HG02870 (cell line): ENCODE measurements around the gene ULK1.
A peak's percentile ranks its signal among the peaks of the same experiment; 100 is the strongest.
"Not testable (repeated sequence)": the region's sequence is repeated elsewhere in the genome, so short reads cannot be mapped to it uniquely, and the experiment has no call there.

Source experiments
- ATAC-seq: cut with Tn5 transposase; IDR thresholded peaks from one replicate; pipeline ENCODE4 v1.9.1; 2021; ENCODE audit warnings: mild to moderate bottlenecking, moderate library complexity; ENCODE audit not compliant: unreplicated experiment

ULK1 gene

DNA sequence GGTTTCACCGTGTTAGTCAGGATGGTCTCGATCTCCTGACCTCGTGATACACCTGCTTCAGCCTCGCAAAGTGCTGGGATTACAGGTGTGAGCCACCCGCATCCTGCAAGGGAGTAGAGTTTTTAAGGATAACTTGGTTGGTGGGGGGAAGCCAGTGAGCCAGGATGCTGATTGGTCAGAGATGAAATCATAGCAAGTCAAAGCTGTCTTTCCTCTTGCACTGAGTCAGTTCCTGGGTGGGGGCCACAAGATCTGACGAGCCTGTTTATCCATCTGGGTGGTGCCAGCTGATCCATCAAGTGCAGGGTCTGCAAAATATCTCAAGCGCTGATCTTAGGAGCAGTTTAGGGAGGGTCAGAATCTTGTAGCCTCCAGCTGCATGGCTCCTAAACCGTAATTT lies 9.3 kb upstream of the ULK1 start:
- not testable (repeated sequence) for ATAC-seq

DNA sequence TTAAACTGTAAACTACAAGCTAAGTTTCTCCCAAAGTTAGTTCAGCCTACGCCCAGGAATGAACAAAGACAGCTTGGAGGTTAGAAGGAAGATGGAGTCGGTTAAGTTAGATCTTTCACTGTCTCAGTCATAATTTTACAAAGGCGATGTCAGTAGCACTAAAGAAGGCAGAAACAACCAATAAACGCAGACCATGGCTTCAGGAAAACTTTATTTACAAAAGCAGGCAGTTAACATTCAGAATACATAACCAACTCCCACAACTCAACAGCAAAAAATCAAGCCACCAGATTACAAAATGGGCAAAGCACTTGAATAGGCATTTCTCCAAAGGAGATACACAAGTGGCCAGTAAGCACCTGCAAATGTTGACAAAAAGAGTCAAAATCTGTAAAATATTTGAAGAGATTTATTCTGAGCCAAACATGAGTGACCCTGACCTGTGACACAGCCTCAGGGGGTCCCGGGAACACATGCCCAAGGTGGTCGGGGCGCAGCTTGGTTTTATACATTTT lies 8.8 kb upstream of the ULK1 start:
- ATAC-seq = no peak

DNA sequence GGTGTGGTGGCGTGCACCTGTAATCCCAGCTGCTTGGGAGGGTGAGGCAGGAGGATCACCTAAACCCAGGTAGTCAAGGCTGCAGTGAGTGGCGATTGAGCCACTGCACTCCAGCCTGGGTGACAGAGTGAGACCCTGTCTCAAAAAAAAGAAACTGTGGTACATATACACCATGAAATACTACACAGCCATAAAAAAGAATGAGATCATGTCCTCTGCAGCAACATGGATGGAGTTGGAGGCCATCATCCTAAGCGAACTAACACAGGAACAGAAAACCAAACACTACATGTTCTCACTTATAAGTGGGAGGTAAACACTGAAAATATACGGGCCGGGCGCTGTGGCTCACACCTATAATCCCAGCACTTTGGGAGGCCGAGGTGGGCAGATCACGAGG lies 2.7 kb upstream of the ULK1 start:
- not testable (repeated sequence) for ATAC-seq

DNA sequence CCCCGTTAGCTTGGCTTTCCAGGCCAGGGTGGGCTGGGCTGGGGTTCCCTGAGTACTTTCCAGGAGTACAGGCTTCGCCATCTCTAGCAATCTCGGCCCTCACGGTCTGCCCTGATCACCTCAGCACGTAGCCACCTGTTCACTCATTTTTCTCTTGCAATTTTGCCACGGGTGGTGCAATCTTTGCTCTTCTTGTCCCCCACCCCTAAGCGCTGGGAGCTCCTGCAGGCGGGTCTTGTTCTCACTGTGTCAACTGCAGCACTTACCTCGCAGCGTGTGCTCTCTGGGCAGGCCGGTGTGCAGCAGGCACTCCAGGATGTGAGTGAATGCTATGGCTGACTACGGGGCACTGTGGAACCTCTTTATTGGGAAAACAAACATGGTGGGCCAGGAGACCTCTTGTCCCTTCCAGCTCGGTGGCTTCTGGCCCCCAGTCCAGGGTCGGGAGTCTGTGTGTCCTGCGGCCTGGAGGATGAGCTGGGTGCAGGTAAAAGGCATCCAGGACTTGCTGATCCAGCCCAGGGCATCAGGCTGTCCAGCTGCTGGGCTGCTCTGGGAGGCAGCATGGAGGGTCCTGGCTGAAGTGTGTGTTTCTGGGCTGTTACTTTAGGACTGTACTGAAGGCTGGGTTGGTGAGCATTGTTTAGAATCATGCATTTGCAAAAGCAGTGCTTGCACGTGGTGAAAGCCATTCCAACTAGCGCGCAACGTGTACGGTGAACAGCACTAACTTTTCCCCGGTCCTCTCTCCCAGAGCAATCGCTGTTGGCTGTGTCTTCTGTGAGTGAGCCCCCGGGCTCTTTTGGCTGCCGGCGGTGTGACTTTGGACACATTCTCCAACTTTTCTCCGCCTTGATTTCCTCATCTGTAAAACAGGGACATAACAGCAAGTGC lies 1.5 kb upstream of the ULK1 start:
- no peak for ATAC-seq

DNA sequence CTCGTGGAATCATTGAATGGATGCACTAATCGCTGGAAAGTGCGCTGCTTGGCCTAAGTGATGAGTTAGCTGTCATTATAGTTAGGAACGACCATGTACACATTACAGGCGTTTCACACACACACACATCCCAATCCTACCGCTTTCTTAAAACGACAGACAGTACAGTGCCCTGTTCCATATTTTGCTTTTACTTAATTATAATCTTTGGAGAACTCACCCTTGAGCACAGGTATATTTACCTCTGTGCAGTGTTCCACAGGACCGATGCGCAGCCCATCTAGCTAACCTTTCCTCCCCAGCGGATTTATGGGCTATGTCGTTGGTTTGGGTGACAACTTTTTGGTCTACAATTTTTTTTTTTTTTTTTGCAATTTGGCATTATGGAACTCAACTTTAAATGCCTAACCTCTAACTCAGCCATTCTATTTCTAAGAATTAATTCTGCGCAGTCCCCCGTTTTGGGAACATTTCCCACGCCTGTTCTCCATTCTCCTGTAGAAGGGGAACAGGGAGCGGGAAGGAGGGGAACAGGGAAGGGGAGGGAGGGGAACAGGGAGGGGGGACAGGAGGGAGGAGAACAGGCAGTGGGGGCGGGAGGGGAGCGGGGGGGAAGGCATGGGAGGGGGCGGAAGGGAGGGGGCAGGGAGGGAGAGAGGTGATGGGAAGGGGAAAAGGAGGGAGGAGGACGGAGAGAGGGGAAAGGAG lies 663 bp upstream of the ULK1 start:
- no peak for ATAC-seq

DNA sequence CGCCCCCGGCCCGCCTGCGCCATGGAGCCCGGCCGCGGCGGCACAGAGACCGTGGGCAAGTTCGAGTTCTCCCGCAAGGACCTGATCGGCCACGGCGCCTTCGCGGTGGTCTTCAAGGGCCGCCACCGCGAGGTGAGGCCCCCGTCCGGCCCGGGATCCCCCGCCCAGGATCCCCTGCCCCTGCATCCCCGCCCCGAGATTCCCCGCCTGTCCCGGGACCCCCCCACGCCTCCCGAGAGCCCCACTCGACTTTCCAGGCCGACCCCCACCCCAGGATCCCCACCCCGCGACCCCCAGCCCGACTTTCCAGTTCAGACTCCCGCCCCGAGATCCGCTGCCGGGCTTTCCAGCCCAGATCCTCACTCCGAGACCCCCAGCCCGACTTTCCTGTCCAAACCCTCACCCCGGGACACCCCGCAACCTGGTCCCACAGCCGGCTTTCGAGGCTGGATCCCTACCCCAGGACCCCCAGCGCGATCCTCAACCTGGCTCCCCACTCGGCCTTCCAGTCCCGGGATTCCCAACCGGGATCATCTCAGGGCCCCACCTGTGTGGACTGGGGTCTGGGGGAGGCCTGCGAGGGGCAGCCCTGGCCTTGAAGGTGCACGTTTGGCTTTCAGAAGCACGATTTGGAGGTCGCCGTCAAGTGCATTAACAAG lies 688 bp downstream of the ULK1 start:
- no peak for ATAC-seq

DNA sequence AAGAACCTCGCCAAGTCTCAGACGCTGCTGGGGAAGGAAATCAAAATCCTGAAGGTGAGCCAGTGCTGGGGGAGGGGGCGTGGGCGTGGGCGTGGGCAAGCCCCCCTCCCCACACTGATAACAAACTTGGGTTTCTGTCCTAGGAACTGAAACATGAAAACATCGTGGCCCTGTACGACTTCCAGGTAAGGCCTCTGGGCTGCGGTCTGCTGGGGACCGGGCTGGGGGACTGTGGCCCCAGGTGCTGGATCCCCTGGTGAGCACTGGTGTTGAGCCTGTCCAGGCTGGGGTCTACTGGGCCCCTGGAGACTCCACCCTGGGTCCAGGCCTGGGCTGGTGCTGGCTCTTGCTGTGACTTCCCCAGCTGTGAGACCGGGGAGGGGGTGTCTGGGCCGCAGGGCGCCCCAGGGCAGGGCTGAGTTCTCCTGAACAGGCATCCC lies 1.2 kb downstream of the ULK1 start:
- peak; percentile 6 for ATAC-seq

DNA sequence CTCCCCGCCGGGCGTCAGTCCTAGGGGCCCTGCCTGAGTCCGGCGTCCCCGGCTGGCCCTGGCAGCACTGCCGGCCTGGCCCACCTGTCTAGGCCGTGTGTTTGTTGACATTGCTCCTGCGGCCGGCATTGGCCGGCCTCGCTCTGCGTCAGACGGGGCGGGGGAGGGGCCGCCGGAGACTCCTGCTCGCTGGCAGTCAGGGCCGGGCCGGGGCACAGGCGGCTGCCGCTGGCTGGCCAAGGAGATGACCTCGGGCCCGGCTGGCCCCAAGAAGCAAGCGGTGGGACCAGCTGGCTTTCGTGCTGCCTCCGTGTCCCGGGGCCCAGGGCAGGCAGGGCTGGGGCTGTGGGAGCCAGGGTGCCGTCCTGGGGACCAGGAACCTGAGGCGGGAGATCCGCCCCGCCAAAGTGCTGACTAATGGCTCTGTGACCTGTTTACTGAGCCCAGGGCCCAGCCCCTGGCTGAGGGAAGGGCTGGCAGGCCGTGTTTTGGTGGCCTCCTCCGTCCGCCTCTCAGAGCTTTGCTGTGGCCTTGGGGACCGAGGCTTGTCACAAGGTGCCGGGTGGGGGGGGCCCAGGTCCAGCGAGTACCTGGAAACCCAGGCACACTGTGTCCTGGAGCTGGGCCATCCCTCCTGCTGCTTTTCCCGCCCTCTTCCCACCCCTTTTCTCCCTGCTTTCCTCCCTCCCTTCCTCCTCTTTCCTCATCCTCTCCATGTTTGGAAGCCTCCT lies 1.8 kb downstream of the ULK1 start:
- peak; percentile 57 for ATAC-seq

DNA sequence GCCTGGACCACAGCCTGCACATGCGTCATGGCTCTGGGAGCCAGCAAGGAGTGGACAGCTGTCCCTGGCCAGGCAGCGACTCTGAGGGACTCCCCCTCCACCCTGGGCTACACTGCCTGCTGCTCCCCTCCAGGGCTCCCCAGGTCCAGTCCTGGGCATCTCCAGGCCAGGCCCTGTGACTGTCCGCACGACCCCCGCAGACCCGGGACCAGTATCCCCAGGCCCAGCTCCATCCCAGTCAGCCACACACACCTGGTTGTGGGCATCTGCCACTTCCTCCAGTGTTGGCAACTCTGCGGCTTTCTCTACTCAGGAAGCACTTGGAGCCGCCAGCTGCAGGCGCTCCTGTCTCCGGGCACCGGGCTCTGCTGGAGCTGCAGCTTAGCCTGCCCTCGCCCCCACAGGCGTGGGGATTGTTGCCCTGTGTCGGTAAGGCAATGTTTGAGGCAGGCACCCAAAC lies 2.4 kb downstream of the ULK1 start:
- ATAC-seq = no peak

DNA sequence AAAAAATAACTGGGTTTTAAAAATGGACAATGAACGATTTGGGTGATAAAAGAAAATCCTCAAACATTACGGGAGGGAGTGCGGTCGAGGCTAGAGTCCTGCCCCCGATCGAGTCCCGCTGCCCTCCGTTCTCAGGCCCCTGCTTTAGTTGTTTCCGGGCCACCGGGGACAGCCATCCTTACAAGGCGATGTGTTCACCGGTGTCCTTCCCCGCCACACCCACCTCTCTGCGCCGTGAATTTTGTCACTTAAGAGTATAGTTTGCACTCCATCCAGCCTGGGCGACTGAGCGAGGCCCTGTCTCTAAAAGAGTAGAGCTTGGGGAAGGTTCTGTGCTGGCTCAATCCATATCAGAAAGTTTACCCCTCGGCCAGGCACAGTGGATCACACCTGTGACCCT lies 2.9 kb downstream of the ULK1 start:
- ATAC-seq = no peak

DNA sequence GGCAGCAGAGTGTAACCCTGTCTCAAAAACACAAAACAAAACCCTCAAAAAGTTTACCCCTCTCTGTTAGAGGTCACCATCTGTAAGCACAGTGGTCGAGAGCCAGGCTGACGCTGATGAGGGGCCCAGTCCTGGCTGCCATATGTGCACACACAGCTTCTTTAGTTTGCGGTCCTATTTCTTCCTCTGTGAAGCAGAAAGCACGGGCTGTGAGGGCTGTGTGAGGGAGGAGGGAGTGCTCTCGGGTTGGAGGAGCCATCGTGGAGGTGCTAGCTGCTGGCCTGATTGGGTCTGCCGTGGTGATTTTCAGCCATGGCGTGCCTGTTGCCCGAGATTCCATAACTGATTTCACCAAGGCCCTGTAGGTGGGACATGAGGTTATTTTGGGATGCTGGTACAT lies 3.5 kb downstream of the ULK1 start:
- no peak for ATAC-seq

DNA sequence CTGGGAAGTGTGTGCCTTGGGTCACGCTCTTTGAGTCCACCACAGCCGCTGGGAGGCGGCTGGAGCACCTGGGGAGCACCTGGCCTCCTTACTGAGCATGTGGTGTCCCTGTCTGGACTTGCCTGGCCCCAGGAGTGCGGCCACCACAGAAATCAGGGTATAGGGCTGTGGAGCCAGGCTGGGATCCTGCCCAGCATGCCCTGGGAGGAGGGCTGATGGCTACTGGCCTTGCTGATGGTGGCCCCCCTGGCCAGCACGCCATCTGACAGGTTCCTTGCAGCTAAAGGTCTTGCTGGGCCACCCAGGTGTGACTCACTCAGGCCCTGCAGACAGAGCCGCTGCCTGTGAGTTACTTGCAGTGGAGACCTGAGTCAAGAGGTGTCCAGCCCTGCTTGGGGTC lies 6.0 kb downstream of the ULK1 start:
- ATAC-seq = no peak

DNA sequence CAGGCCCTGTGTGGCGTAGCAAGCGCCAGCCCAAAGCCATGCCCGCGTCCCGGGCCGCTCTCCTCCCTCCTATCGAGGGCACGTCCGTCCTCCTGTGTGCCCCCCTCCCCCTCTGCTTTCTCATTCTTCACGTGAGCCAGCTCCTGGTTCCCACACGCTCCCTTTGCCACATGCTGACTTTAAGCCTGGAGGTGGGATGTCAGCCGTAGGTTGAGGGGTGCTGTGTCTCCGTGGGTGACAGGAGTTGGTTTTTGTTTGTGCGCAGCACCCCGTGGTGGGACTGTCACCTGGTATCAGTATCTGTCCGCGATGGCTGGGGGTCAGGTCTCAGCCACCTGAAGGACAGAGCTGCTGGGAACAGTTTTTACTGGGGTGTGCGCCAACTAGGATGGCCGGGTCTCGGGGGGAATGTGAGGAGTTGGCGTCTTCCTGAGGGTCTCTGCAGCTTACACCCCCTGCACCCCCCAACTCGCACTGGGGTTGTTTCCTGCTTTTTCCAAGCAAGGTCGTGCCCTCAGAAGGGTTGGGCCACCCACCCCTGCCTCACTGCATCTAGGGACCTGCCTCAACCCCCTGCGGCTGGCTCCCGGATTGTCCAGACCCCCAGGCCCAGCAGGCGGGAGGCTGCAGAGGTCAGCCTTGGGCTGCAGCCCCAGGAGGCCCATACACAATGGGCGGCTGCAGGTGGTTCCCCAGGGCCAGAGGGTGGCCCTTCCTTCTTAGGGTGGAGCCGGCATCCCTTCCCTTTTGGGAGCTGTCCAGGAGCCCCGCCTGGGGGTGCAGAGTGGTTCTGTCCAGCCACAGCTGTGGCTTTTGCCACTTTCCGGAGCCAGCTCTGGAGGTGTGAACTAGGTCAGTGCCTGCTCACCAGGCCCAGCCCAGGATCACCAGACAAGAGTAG lies 7.3 kb downstream of the ULK1 start:
- ATAC-seq = no peak

DNA sequence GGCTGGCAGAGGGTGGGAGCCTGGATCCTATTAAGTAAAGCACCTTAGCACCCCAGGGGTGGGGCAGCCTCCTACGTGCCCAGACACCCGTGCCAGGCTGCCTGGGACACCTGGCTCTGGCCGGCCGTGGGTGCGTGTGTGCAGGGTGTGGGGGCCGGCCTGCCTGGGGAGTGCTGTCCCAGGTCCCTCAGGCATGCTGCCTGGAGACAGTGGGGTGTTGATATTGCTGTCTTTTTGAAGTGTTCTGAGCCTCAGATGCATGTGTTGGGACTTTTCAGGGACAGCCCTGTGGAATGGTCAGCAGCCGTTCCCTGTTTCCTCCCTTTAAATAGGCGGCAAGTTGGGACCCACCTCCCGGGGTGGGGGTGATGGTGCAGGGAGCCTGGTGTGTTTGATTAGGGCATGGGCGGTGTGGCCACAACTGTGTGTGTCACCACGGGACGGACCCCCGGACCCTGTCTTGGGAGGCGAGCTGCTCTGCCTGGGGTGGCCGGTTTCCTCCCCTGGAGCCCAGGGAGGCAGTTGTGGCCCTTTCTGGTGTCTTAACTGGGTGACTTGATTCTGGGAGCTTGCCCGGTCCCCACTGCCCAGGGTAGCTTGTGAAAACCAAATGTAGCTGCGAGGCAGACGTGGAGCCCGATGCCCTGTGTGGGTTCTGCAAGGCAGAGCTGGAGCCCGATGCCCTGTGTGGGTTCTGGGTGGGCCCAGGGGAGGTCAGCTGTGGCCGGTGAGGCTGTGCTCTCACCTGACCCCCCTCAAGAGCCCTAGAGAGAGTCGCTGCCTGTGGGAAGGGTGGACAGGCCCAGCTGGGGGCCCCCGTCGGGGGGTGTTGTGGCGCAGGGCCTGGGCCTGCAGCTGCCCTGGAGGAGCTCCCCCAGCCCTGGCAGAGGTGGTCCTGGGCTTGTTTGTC lies 8.2 kb downstream of the ULK1 start:
- ATAC-seq = no peak

DNA sequence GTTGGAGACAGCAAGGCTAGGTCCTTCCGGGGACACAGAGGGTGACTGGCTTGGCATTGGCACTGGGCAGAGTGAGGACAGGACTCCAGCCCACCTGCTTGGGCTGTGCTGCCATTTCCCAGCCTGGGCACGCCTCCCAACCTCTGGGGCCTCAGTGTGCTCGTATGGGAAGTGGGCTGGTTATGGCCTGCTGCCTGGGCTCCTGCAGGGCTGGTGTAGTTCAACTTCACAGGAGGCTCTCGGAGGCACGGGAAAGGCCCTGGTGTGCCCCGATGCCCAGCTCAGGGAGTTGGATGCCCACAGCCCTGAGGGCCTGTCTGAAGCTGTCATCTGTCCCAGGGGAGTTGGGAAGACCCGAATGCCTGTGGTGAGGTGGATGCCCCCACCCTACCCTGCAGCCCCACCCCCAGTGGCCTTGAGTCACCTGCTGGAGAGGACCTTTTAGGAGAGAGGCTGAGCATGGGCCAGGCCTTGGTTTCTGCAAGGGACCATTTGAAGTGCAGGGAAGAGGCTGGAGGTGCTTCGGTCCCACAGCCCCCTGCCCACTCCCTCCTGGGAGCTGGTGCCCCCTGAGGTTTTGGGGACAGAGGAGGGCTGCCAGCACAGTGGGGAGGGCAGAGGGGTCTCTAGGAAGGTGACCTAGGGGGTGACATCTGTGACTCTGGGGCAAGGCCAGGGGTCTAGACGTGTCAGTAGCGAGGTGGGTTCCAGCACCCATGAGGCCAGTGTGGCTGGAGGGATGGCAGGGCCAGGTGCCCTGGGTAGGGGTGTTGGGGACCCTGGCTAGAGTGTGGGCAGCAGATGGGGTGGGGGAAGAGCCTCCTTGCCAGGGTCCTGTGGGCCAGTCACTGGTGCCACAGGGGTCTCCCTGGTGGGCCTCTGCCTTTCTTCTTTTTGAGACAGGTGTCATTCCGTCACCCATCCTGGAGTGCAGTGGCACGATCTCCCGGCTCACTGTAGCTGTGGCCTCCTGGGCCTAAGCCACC lies 9.1 kb downstream of the ULK1 start:
- no peak for ATAC-seq

DNA sequence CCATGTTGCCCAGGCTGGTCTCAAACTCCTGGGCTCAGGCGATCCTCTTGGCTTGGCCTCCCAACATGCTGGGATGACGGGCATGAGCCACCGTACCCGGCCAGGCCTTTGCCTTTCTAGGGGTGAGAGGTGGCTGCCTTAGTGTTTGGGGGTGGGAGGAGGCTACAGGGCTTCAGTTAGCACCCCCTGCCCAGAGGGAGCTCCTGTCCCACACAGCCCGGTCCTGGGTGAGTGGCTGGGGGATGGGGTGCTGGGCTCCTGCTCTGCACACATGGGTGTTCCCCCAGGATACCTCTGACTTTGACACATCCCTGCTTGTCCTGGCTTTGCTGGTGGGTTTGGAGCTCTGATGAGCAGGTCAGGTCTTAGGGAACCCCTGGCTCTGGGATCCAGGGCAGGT lies 9.9 kb downstream of the ULK1 start:
- no peak for ATAC-seq

DNA sequence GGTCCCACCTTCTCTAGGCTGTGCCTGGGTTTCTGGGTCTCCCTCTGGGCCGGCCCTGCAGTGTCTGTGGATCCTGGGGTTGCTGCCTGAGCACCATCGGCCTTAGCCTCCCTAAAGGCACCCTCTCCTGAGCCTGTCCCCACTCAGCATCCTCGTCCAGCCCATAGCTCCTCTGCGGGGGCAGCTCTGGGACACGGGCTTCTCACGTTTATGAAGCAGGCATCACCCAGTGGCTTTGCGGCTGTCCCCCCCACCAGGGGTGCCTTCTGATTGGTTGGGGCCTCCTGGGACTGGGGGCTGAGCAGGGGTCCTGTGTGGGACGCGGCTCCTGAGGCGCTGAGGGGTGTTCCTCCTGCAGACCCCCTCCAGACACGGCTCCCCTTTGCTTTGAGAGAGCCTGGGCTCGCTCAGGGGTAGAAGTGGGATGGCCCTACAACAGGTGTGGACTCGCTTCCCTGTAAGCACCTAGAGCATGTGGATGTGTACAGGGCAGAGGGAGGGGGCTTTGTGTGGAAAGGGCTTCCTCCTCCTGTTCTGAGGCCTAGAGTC lies 10.7 kb downstream of the ULK1 start:
- ATAC-seq = no peak
